ENCODE data around the gene CHIC1. TPM values are rescaled to one million over a fixed set of nuclear protein-coding genes. Genes with fewer than 3 reads are reported as not detected.
"Not testable (repeated sequence)": the region's sequence is repeated elsewhere in the genome, so short reads cannot be mapped to it uniquely, and the experiment has no call there.

Gene CHIC1
- polyA plus RNA-seq, 2 donors = 0.71 to 0.75 TPM

DNA sequence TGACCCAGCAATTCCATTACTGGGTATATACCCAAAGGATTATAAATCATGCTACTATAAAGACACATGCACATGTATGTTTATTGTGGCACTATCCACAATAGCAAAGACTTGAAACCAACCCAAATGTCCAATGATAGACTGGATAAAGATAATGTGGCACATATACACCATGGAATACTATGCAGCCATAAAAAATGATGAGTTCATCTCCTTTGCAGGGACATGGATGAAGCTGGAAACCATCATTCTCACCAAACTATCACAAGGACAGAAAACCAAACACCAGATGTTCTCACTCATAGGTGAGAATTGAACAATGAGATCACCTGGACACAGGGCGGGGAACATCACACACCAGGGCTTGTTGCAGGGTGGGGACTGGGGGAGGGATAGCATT lies 144.0 kb downstream of the CHIC1 start:
- H3K27ac ChIP-seq (ENCODE audit: low read depth in 2 of 2, low read length in 1 of 2); H3K27me3 ChIP-seq (ENCODE audit: control insufficient read depth in 1 of 2, insufficient read depth in 2 of 2, low read length in 2 of 2); H3K4me3 ChIP-seq (ENCODE audit: low read depth in 1 of 2, low read length in 2 of 2); H3K36me3 ChIP-seq (ENCODE audit: control insufficient read depth in 2 of 2, insufficient read depth in 2 of 2, low read length in 1 of 2); H3K9me3 ChIP-seq (ENCODE audit: control insufficient read depth in 2 of 2, insufficient read depth in 1 of 2, low read depth in 1 of 2, low read length in 1 of 2); H3K4me1 ChIP-seq (ENCODE audit: control insufficient read depth in 2 of 2, insufficient read depth in 2 of 2, low read length in 1 of 2): not testable (repeated sequence)
- 89 to 96% methylated on average over 1 of the region's 1 CpG for WGBS, 2 donors

DNA sequence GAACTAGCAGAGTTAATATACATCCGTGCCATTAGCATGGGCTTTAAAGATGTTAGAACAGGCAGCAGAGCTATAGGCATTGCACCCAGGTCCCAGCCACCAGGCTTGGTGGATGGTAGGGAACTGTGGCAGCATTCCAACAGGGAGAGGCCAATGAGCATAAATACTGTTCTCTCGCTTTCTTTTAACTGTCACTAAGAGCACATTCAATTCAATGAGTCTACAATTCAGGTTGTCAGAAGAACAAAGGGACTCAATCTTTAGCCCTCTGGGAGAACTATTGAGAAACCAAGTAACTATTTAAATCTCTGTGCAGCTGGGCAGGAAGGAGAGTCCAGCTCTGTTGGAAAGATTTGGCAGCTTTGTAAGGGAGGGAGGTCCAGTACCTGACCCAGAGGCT lies 165.6 kb downstream of the CHIC1 start:
- Histone ChIP-seq H3K4me3 (ENCODE audit: low read depth in 1 of 2, low read length in 2 of 2) (no peak overlapping the region), H3K4me1 (ENCODE audit: control insufficient read depth in 2 of 2, insufficient read depth in 2 of 2, low read length in 1 of 2) (no peaks in the 10 kb centered on the region), H3K9me3 (ENCODE audit: control insufficient read depth in 2 of 2, insufficient read depth in 1 of 2, low read depth in 1 of 2, low read length in 1 of 2) (no peaks in the 10 kb centered on the region), H3K27me3 (ENCODE audit: control insufficient read depth in 1 of 2, insufficient read depth in 2 of 2, low read length in 2 of 2) (no peaks in the 10 kb centered on the region), H3K27ac (ENCODE audit: low read depth in 2 of 2, low read length in 1 of 2) (no peak overlapping the region), H3K36me3 (ENCODE audit: control insufficient read depth in 2 of 2, insufficient read depth in 2 of 2, low read length in 1 of 2) (no peaks in the 10 kb centered on the region)
- 42 to 48% methylated on average over 2 of the region's 2 CpGs for WGBS, 2 donors

Other genes starting within 250 kb of the CHIC1 start
- gene CDX4, start 116.1 kb upstream of the CHIC1 start, polyA plus RNA-seq = not detected

Measured in esophagus (tissue), 2 donors.